HUDEP-2 (cell line): ENCODE data around the gene C13orf42.

Experiments used
- DNase-seq, 76 experiments: peaks; one replicate each; lab custom pipeline; 2025; ENCODE audit not compliant: unreplicated experiment in 76 of 76; lab: John Stamatoyannopoulos, UW

C13orf42 gene

DNA sequence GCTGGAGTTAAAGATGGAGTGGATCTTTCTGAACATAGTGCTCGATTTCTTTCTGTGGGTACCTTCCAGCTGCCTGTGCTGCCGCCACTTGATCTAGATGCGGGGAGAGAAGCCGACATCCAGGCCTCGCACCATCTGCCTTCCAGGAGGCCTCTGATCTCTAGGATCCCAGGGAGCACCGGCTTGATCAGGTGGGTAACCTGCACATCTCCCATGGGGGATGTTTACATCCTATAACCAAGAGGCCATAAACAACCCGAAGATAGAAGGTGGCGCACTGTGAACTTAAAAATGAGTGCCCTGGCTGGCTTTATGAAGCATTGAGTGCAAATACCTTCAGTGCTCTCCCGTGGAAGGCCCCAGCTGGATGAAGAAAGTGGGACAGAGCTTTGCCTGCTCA lies at the start of gene C13orf42:
Gene C13orf42 (minus strand): TSS at position 101 of the 400 bp plus-strand sequence. CDS start 65 bp downstream, at position 36.
- no peak for DNase-seq

DNA sequence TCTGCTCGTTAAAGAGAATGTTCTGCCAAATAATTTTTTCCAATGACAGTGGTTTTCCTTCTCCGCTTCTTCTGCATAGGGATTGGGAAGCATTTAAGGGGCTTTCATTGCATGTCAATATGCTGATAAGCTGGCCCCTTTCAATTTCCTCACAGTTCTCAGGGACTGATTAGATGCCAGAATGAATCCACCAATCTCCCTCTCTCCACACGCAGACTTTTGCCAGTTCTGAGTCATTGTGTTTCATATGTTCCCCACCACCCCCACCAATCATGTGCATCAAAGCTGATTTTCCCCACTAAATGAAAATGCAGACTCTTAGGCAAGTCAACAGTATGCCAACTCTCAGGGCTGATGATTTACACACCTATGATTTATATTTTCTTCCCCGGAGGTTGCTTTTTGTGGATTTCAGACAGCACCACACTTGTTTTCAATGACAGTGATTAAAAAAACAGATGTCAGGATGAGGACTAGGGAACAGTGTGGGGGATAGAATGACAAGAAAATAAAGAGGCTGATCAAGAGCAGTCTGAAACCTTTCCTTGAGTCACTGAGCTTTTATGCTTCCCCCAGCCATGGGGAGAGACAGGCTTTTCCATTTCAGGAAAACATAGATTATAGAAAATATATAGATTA lies 47.9 kb upstream of the C13orf42 start:
- DNase-seq = no peak

DNA sequence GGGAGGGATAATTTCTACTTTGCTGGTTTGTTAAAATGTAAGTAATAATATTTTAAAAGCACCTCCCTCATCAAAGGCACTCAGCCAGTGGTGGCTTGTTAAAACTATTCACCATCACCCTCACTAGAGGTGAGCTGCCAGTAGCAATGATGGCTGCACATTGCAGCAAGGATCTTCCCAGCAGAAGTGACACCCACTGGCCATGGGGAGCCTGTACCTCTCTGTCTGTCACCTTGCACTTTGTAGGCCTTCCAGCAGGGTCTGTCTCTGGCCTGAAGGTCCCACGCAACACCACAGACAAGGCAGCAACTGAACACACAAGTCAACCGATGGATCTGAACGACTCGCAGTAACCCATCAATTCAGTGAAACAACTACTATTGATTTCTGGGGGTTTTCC lies 47.3 kb upstream of the C13orf42 start:
- no peak for DNase-seq

DNA sequence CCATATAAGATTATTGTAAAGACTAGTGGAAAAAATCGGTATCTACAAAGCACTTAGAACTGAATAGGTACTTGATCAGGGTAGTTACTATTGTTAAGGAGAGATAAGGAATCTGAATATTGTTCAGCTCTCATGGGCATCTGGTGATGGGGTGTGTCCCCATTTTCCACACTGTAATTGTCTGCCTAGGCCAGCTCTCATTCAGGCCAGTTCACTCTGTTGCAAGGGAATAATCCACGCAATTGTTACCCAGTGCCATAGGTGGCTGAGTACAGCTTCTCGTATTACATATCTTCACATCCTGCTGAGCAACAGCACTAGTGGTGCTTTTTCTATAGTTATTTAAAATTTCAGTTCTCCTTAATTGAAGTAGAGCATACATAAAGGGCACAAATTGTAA lies 45.6 kb upstream of the C13orf42 start:
- no peak for DNase-seq

DNA sequence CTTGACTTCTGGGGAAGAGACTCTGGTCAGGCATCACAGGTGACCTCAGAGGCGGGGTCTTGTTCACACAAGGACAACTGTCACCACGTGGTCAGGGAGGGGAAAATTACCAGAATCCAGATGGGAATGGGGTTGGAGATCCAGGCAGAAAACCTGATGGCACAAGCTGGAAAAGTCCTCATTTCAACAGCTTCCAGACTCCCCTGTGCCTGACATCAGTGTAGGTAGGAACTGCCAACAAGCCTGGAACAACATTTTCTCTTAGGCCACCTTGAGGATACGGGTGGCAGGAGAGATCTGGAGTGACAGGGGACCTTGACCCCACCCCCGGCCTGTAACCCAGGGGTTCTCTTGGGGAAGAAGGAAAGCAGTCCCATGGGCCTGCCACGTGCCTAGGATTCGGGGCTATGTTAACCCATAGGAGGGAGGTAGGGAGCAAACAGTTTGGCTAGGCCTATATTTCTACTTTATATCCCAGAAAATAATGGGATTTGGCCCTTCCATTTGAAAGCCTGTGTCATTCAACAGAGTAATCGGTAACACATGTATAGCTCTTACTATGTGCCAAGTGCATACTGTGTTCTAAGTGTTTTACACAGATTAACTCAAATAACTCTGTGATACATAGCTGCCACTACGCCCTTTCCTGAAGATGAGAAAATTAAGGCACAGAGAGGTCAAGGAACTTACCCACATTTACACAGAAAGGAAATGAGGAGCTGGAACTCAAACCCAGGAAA lies 44.9 kb upstream of the C13orf42 start:
- DNase-seq = no peak

DNA sequence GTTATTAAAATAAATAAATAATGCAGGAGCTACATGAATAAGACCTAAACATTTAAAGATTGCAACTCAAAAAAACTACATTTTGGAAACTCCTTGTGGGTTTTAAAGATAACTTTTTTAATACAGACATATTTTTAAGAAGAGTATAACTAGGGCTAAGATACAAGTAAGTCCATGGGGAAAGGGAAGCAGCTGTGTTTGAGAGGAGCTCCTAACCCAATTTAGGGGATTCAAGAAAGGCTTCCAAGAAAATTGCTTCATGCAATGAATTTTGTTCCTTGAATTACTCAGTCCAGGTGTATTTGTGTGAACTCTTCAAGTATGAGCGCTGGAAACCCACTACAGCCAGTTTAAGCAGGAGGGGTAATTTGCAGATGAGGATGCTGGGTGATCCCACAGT lies 44.1 kb upstream of the C13orf42 start:
- no peak for DNase-seq

DNA sequence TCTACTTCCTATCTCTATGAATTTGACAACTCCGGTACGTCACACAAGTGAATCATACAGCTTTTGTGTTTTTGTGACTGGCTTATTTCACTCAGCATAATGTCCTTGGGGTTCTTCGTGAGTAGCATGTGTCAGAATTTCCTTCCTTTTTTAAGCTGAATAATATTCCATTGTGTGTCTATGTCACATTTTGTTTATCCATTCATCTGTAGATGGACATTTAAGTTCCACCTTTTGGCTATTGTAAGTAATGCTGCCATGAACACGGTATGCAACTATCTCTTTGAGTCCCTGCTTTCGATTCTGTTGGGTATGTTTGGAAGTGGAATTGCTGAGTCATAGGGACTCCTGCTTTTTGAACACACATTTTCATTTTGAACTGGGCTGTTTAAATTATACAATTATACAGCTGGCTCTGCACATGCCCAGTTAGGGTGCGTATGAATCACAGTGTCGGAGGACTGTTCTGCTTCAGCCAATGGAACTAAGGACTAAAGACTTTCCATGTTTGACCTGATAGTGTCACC lies 43.0 kb upstream of the C13orf42 start:
- DNase-seq = no peak

DNA sequence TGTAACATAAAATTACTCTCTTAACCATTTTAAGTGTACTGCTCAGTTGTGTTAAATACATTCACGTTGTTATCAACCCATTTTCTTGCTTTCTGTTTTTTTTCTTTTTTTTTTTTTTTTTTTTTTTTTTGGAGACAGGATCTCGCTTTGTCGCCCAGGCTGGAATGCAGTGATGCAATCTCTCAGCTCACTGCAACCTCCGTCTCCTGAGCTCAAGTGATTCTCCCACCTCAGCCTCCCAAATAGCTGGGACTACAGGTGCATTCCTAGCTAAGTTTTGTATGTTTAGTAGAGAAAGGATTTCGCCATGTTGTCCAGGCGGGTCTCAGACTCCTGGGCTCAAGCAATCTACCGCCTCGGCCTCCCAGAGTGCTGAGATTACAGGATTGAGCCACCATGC lies 42.5 kb upstream of the C13orf42 start:
- no peak for DNase-seq

DNA sequence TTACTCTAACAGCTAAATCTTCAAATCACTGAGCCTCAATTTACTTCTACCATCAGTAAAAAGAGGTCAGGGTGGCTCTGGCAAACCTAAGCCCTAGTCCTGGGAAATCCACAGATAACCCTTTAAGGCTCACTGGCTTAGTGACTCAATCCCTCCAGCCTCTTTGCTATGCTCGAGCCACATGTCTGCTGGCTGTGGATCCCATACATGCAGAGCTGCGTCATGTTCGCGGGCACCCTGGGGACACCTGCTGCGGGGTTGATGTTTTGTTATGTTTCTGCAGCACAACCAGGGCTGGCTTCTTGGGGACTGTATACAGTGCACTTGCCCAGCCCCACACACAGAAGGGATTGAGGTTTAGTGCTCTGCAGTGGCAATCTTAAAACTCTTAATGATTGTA lies 41.6 kb upstream of the C13orf42 start:
- no peak for DNase-seq

DNA sequence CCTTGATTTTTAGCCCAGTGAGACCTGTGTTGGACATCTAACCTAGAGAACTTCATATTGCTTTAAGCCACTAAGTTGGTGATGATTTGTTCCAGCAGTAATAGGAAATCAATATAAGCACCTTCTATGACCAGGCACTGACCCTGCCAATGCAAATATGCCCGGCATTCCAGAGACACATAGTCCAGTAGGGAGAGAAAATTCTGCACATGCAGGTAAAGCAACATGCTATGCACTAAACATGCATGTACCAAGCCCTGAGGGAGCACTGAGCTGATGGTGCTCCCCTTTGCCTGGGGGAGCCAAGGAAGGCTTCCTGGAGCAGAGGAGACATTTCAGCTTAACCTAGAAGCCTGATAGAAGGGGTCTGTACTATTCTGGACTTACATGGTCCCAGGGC lies 40.4 kb upstream of the C13orf42 start:
- no peak for DNase-seq

DNA sequence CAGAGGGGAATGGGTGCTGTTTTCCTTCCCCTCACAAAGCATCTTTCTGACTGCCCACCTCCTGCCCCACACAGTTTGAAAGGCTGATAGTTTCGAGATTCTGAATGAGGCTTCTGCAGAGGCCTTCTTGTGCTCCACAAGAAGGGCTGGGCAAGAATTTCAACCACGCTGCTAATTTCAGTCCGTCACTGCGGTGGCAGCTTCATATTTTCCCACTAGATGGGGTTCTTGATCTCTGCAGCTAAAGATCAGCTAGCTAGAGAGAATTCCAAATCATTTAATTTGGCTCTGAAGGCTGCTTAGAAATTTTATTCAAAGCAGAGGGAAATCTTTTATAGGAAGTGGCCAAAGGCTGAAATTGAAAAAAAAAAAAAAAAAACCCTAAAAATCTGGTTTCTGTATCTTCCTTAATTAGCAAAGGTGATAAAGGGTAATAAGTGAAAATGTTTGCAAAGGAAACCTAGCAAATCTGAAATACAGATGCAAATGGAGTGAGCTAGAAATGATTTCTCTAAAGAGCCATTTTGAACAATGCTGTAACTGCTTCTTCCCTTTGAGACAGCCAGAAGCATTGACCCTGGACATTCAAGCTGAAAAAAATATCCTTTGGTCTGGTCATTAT lies 38.0 kb upstream of the C13orf42 start:
- peak in 2 of 76 experiments; percentile 11 to 22 for DNase-seq

DNA sequence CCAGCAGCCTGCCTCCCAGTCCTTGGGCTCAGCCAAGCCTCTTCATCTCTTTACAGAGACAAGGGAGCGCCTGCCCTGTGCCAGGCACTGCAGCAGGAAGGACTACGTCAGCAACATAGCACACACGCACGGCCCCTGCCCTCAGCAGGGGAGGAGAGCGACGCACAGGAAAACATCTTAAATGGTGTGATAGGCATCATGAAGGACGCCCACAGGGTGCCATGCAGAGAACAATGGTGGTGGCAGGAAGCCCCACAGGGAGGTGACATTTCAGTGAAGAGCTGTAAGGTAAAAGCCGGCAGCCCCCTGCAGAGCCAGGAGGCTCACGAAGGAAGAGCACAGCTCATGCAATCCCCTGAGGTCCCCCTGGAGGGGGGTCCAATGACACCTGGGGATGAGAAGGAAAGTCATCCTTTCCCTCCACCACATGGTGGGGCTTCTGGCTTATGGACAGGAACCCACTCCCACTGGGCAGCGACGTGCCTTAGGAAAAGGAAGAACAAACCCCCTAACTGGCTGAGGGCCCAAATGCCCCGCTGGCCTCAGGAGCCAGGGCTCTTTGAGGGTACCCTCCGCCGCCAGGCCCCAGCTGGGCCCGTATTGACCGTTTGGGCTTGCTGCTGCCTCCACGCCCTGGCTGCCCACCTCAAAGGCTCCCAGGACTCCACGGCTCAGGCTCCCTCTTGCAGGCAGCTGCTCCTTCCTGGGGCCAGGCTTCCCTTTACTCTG lies 37.3 kb upstream of the C13orf42 start:
- DNase-seq = no peak

DNA sequence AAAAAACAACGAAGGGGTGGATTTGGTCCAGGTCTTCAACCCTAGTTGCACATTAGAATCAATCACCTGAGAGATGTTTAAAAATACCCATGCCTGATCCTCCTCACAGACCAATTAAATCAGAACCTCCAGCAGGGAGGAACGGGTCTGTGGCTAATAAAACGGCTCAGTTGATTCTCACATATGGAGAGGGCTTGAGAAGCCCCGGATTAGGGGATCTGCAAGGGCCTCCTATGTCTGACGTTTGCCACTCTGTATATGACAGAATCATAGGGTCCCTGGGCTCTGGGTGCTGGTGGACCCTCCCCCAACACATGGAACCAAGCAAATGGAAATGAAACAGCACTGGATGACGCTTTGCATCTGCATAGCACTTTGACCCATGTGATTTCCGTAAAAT lies 36.7 kb upstream of the C13orf42 start:
- no peak for DNase-seq

DNA sequence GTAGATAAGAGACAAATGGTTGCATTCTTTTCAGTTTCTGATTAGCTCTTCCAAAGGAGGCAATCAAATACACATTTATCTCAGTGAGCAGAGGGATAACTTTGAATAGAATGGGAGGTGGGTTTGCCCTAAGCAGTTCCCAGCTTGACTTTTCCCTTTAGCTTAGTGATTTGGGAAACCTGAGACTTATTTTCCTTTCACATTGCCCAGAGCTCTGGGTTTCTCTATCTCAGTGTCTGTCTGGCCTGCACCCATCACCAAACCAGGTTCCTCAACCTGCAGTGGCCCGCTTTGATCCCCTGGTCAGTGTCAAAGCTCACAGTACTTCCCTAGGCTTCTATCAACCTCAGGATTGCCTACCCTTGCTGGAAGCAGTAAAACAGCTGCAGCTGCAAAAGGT lies 35.6 kb upstream of the C13orf42 start:
- no peak for DNase-seq

DNA sequence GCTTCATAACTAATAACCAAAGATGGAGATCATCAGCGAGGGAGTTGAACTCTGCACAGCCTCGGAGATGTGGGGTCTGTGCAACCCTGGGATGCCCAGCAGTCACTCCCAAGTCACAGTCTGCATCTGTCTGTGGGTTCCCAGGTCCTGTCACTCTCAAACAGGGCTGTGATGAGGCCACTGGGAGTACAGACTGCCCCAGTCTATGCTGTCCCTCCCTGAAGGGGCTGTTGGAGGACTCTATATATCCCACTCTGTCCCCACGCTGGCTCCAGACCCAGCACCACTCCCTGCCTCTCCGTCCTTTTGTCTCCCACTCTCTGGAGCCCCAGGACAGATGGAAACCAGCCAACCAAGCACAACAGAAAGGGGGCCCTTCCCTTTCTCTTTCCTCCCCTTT lies 26.2 kb upstream of the C13orf42 start:
- DNase-seq = no peak

DNA sequence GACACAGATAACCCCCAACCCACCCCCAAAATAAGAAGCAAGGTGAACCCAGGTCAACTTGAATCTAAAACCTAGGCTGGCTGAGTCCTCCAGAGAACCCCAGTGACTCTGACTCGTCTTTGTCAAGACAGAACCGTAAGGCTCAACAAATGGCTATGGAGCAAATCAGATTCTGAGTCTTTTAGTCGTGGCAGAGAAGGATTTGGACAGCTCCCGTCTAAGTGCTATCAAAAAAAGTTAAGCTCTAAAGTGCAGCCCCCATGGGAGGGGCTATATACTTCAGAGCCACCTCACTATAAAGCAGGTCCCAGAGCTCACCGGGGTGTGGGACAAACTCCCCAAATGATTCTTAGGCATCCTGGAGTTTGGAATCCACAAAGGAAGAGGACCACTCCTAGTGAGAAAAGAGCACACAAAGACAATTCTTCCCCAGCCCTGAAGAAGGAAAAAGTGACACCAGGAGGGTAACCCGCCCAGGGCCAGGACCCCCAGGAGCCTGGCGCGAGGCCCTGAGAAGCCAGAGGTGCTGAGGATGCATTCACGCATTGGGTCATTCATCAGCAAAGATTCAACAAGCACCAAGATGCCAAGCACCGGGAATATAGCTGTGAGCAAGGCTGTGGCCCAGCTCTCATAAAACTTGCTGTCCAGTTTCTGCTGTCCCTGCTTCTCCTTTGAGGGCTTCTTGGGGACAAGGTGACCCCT lies 25.4 kb upstream of the C13orf42 start:
- no peak for DNase-seq

DNA sequence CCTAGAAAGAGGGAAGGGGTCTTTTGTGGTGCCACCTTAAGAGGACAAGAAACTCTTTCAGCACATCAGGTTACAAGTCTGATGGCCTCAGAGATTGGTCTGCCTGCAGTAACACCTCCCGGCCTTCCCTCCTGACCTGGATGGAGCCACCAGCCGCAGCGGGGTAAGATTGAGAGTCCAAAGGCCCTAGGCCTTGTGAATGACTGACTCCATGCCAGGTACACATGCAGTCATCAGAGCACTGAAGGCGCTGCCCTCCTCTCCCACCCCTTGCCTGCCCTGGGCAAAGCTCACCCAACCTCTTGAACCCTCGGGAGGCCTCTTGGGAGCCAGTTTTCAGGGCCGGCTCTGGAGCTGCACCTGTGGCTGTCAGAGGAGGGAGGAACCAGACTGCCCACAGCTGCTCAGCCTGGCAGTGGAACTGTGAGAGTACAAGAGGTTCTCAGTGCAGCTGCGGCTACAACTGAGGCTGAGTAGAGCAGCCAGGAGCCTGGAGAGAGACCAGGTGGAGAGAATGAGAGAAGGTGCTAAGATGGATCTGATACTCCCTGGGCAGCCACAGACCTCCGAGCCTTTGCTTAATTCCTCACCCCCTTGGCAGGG lies 23.8 kb upstream of the C13orf42 start:
- no peak for DNase-seq

DNA sequence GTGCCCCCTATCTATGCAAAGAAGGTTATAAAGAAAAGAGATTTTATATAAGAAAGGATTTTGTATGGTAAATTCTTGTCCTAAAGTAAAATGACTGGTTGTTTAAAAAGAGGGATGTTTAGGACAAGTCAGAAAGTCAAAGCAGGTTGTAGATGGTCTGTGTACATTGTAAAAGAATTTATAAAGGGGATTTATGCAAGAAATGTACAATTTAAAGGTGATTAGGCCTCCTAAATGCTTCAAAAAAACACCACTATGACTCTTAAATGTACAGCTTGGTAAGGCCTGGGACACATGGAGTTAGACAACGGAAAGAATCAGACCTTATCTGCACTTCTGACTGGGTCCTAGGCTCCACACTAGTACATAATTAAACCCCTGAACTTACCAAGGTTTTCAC lies 19.3 kb upstream of the C13orf42 start:
- no peak for DNase-seq

DNA sequence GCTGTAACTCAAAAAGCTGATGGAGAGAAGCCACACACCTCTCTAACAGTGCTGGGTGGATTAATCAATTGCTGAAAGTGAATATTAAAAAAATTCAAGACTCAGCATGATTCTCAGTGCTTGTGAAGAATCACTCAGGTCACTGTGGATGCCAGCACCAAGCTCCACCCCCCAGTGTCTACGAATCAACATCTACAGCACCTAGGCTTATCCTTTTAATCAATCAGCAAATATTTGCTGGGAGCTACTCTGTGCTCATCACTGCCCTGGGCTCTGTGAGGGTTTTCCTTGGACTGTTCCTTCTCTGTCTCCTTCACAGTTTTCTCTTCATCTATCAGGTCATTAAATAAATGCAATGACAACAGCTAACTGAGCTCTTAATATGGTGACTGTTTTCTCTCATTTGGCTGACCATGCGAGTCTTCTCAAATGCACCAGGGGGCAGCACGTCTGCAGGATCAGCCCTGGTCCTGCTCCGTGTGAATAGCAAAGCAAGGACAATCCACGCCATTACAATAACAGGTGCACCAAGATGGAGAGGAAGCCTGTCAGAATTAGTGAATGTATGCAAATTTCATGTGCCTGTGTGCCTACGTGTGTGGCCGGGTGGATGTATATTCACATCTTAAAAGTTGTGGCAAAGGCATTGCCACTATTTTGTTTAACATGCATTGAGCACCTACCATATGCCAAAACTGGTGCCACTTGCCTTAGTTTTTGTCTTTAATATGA lies 14.6 kb upstream of the C13orf42 start:
- DNase-seq = peak in 47 of 76 experiments; percentile 2 to 47 (median 18)
